GM19452 (cell line): ENCODE data around the gene ABR.
"Not testable (repeated sequence)": the region's sequence is repeated elsewhere in the genome, so short reads cannot be mapped to it uniquely, and the experiment has no call there.

Experiments used
- ATAC-seq: cut with Tn5 transposase; IDR thresholded peaks from one replicate; pipeline ENCODE4 v1.9.1; 2021; ENCODE audit not compliant: unreplicated experiment

The ABR gene

GRCh38 chr17:1097972-1098744 is 81.6 kb downstream of the ABR start:
- ATAC-seq, result not testable (repeated sequence)

- no peak for ATAC-seq
Measured at GRCh38 chr17:1096215-1096614, 83.6 kb downstream of the ABR start.

GRCh38 chr17:1095853-1096173 is 84.0 kb downstream of the ABR start:
- no peak for ATAC-seq

- ATAC-seq, result no peak
Measured at GRCh38 chr17:1095090-1095852, 84.5 kb downstream of the ABR start.

GRCh38 chr17:1094591-1094990 is 85.2 kb downstream of the ABR start:
- ATAC-seq, result no peak

GRCh38 chr17:1091900-1092299 is 87.9 kb downstream of the ABR start:
- no peak for ATAC-seq

GRCh38 chr17:1091190-1091534 is 88.6 kb downstream of the ABR start:
- no peak for ATAC-seq

GRCh38 chr17:1090465-1091189 is 89.2 kb downstream of the ABR start:
- no peak for ATAC-seq

GRCh38 chr17:1089915-1090314 is 89.9 kb downstream of the ABR start:
- ATAC-seq, result no peak

GRCh38 chr17:1087381-1088241 is 92.2 kb downstream of the ABR start:
- no peak for ATAC-seq

- no peak for ATAC-seq
Measured at GRCh38 chr17:1083451-1084187, 96.2 kb downstream of the ABR start.

- no peak for ATAC-seq
Measured at GRCh38 chr17:1082579-1082978, 97.2 kb downstream of the ABR start.

GRCh38 chr17:1078831-1079561 is 100.8 kb downstream of the ABR start:
- ATAC-seq, result no peak

- ATAC-seq, result no peak
Measured at GRCh38 chr17:1077986-1078711, 101.6 kb downstream of the ABR start.

GRCh38 chr17:1077581-1077985 is 102.2 kb downstream of the ABR start:
- ATAC-seq, result no peak

- ATAC-seq, result no peak
Measured at GRCh38 chr17:1076982-1077302, 102.8 kb downstream of the ABR start.

GRCh38 chr17:1076299-1076981 is 103.3 kb downstream of the ABR start:
- no peak for ATAC-seq

- ATAC-seq, result no peak
Measured at GRCh38 chr17:1074886-1075605, 104.7 kb downstream of the ABR start.
